CD14-positive monocyte (primary cell): Measurements from ENCODE around the gene THSD4. TPM values are rescaled to one million over a fixed set of nuclear protein-coding genes. Genes with fewer than 3 reads are reported as not detected.

Source experiments
- DNase-seq, 3 donors: peaks; one replicate each; pipeline ENCODE4 v3.0.0-alpha.2; 2011 to 2022
- H2AFZ ChIP-seq: 2 replicates; pipeline ENCODE4 v1.6.0; 2012; ENCODE audit warnings: mild to moderate bottlenecking, low read depth, low read length, inconsistent platforms; ENCODE audit not compliant: insufficient read depth, poor library complexity, severe bottlenecking
- H3K27ac ChIP-seq, 2 donors: 1 replicate in 1 of 2; 2 replicates in 1 of 2; pipeline ENCODE4 v1.5.1; 2012 to 2013; ENCODE audit warnings: low read length in 2 of 2, control low read depth in 1 of 2, inconsistent platforms in 1 of 2, low read depth in 1 of 2, mild to moderate bottlenecking in 1 of 2
- H3K27me3 ChIP-seq, 2 donors: one replicate each; pipeline versions ENCODE4 v1.6.0 to v1.6.1; 2011 to 2013; ENCODE audit warnings: low read length in 2 of 2; ENCODE audit not compliant: control insufficient read depth in 2 of 2, insufficient read depth in 2 of 2
- H3K36me3 ChIP-seq, 2 donors: replicated peaks in 1 of 2; 1 replicate in 1 of 2; 2 replicates in 1 of 2; pipeline versions ENCODE4 v1.5.1 to v1.6.1; 2012 to 2013; ENCODE audit warnings: low read length in 2 of 2, control low read depth in 1 of 2, inconsistent platforms in 1 of 2, mild to moderate bottlenecking in 1 of 2; ENCODE audit not compliant: insufficient read depth in 2 of 2, control insufficient read depth in 1 of 2
- H3K4me1 ChIP-seq, 2 donors: 1 replicate in 1 of 2; 2 replicates in 1 of 2; pipeline versions ENCODE4 v1.5.1 to v1.6.1; 2012 to 2013; ENCODE audit warnings: low read length in 2 of 2, control low read depth in 1 of 2, inconsistent platforms in 1 of 2, mild to moderate bottlenecking in 1 of 2, moderate library complexity in 1 of 2; ENCODE audit not compliant: insufficient read depth in 2 of 2, control insufficient read depth in 1 of 2
- H3K4me2 ChIP-seq: replicated peaks from 2 replicates; pipeline ENCODE3; 2012; ENCODE audit warnings: low read length, moderate library complexity, mild to moderate bottlenecking; ENCODE audit not compliant: poor library complexity, severe bottlenecking; ENCODE audit errors: extremely low read depth
- H3K4me3 ChIP-seq, 3 experiments: fragments of 200-600 bp in 1 of 3; sonication (generic) in 1 of 3; replicated peaks in 1 of 3; 1 replicate in 2 of 3; 2 replicates in 1 of 3; pipeline ENCODE4 v1.5.1; 2011 to 2013; ENCODE audit warnings: low read length in 3 of 3, mild to moderate bottlenecking in 3 of 3, control low read depth in 2 of 3, low read depth in 2 of 3, inconsistent platforms in 1 of 3, moderate library complexity in 1 of 3
- H3K79me2 ChIP-seq: 2 replicates; pipeline ENCODE4 v1.6.0; 2012; ENCODE audit warnings: mild to moderate bottlenecking, control low read depth, inconsistent platforms, low read length, moderate library complexity; ENCODE audit not compliant: insufficient read depth
- H3K9ac ChIP-seq: 2 replicates; pipeline ENCODE4 v1.6.0; 2017; ENCODE audit warnings: low read length, mild to moderate bottlenecking; ENCODE audit not compliant: insufficient read depth, poor library complexity, severe bottlenecking
- H3K9me3 ChIP-seq, 2 donors: replicated peaks in 1 of 2; 1 replicate in 1 of 2; 2 replicates in 1 of 2; pipeline versions ENCODE4 v1.5.1 to v1.6.1; 2012 to 2013; ENCODE audit warnings: low read length in 2 of 2, control low read depth in 1 of 2; ENCODE audit not compliant: control insufficient read depth in 1 of 2, insufficient read depth in 1 of 2
- H4K20me1 ChIP-seq: 2 replicates; pipeline ENCODE4 v1.6.0; 2012; ENCODE audit warnings: mild to moderate bottlenecking, low read length, control low read depth, moderate library complexity; ENCODE audit not compliant: insufficient read depth
- H3K27ac Mint-ChIP-seq, 7 donors: one replicate each; pipeline ENCODE4 v1.8.0; 2020; ENCODE audit warnings: mild to moderate bottlenecking in 7 of 7, mixed read lengths in 7 of 7, moderate library complexity in 6 of 7, inconsistent platforms in 2 of 7
- H3K27me3 Mint-ChIP-seq, 3 donors: one replicate each; pipeline ENCODE4 v1.8.0; 2021 to 2022; ENCODE audit warnings: low read depth in 3 of 3, mild to moderate bottlenecking in 3 of 3, mixed read lengths in 3 of 3, moderate library complexity in 3 of 3, inconsistent platforms in 1 of 3
- H3K36me3 Mint-ChIP-seq, 2 donors: one replicate each; pipeline ENCODE4 v1.8.0; 2020; ENCODE audit warnings: mixed read lengths in 2 of 2, inconsistent platforms in 1 of 2, mild to moderate bottlenecking in 1 of 2
- H3K4me1 Mint-ChIP-seq: one replicate; pipeline ENCODE4 v1.8.0; 2020; ENCODE audit warnings: mild to moderate bottlenecking, mixed read lengths
- H3K4me3 Mint-ChIP-seq, 2 donors: one replicate each; pipeline ENCODE4 v1.8.0; 2020; ENCODE audit warnings: mild to moderate bottlenecking in 2 of 2, mixed read lengths in 2 of 2, moderate library complexity in 1 of 2
- H3K9me3 Mint-ChIP-seq, 7 donors: one replicate each; pipeline ENCODE4 v1.8.0; 2020 to 2022; ENCODE audit warnings: mixed read lengths in 7 of 7, mild to moderate bottlenecking in 6 of 7, moderate library complexity in 6 of 7, inconsistent platforms in 2 of 7
- WGBS: methylation state at CpG from one replicate; pipeline ENCODE4 v1.1.5; 2013; ENCODE audit warnings: missing lambda C conversion rate; ENCODE audit not compliant: insufficient coverage; 5-methylcytosine and 5-hydroxymethylcytosine counted together
- intact Hi-C, 2 donors: fragments of 100-400 bp; cut with micrococcal nuclease; formaldehyde crosslinking; loops; one replicate each; pipeline versions ENCODE4 v1.15.0 to v1.15.1; 2023
- polyA plus RNA-seq, 3 donors: library from polyadenylated mRNA; depleted of rRNA in 1 of 3; unstranded in 2 of 3; stranded (reverse) in 1 of 3; fragments of 300-500 nt in 2 of 3; fragments of >200 nt in 1 of 3; fragmentation: Illumina TruSeq in 2 of 3; gene quantifications; 1 replicate in 2 of 3; 2 replicates in 1 of 3; pipeline ENCODE4 v1.2.3, GENCODE V29; 2012 to 2021
- TF ChIP-seq, protein P1 (sequence below): fragments of 200-600 bp; IDR thresholded peaks from one replicate; pipeline ENCODE4 v1.8.0; 2022; ENCODE audit warnings: antibody characterized with exemption, mild to moderate bottlenecking

Gene THSD4
- polyA plus RNA-seq, 3 donors, result not detected

- WGBS, result 84% methylated on average over 7 of the region's 11 CpGs
- H4K20me1 ChIP-seq, result no peaks in the 10 kb centered on the region
- no peak overlapping the region for H3K27ac ChIP-seq
- H2AFZ ChIP-seq, result no peak overlapping the region
- Mint-ChIP-seq H3K4me3 (peak overlapping the region in 1 of 2 donors; percentile 87), H3K27ac (no peak overlapping the region), H3K27me3 (peaks cover 42 to 63% (median 52%) of the 10 kb centered on the region in 3 donors), H3K9me3 (peaks cover 0 to 5% (median 3%) of the 10 kb centered on the region in 7 donors), H3K4me1 (peaks cover 11% of the 10 kb centered on the region), H3K36me3 (peaks cover 0 to 4% of the 10 kb centered on the region in 2 donors)
- no peak overlapping the region for H3K9ac ChIP-seq
- intact Hi-C loops, result no loop called here
- DNase-seq, result no peak
- H3K4me2 ChIP-seq, result no peak overlapping the region
- peaks cover 5 to 6% of the 10 kb centered on the region in 2 donors for H3K4me1 ChIP-seq
- peaks cover 23 to 47% of the 10 kb centered on the region in 2 donors for H3K27me3 ChIP-seq
- no peaks in the 10 kb centered on the region for H3K79me2 ChIP-seq
- peaks cover 0 to 3% of the 10 kb centered on the region in 2 donors for H3K9me3 ChIP-seq
- no peak overlapping the region for H3K4me3 ChIP-seq
- H3K36me3 ChIP-seq, result no peaks in the 10 kb centered on the region
- TF ChIP-seq, protein P1, sequence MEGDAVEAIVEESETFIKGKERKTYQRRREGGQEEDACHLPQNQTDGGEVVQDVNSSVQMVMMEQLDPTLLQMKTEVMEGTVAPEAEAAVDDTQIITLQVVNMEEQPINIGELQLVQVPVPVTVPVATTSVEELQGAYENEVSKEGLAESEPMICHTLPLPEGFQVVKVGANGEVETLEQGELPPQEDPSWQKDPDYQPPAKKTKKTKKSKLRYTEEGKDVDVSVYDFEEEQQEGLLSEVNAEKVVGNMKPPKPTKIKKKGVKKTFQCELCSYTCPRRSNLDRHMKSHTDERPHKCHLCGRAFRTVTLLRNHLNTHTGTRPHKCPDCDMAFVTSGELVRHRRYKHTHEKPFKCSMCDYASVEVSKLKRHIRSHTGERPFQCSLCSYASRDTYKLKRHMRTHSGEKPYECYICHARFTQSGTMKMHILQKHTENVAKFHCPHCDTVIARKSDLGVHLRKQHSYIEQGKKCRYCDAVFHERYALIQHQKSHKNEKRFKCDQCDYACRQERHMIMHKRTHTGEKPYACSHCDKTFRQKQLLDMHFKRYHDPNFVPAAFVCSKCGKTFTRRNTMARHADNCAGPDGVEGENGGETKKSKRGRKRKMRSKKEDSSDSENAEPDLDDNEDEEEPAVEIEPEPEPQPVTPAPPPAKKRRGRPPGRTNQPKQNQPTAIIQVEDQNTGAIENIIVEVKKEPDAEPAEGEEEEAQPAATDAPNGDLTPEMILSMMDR, result no peak
These were observed 1.1 kb upstream of the THSD4 start for GRCh38 chr15:71114066-71114680.

- under 1% methylated on average over 89 of the region's 93 CpGs for WGBS
- Mint-ChIP-seq H3K9me3 (peaks cover 0 to 5% (median 3%) of the 10 kb centered on the region in 7 donors), H3K36me3 (peaks cover 0 to 4% of the 10 kb centered on the region in 2 donors), H3K4me3 (peak overlapping the region; percentile 73 to 87), H3K4me1 (peaks cover 11% of the 10 kb centered on the region), H3K27me3 (peaks cover 45 to 65% (median 49%) of the 10 kb centered on the region in 3 donors), H3K27ac (no peak overlapping the region)
- Histone ChIP-seq H3K4me2 (peak overlapping the region; percentile 63), H3K27me3 (peaks cover 23 to 47% of the 10 kb centered on the region in 2 donors), H4K20me1 (no peaks in the 10 kb centered on the region), H3K36me3 (no peaks in the 10 kb centered on the region), H3K27ac (no peak overlapping the region), H2AFZ (no peak overlapping the region), H3K4me3 (peak overlapping the region in 1 of 3 experiments; percentile 48), H3K4me1 (peaks cover 5 to 6% of the 10 kb centered on the region in 2 donors), H3K79me2 (no peaks in the 10 kb centered on the region), H3K9ac (no peak overlapping the region), H3K9me3 (peaks cover 0 to 3% of the 10 kb centered on the region in 2 donors)
- DNase-seq, result no peak
- TF ChIP-seq, protein P1, result no peak
- intact Hi-C loops, result loop anchor here in 1 of 2 donors (5.0 kb wide), 1 partner anchor 327 kb away; no protein-coding TSS in a partner anchor
These were observed 488 bp downstream of the THSD4 start for GRCh38 chr15:71115567-71116351.
